Adrenal gland (tissue), 12 donors: Measurements from ENCODE around the gene SH3BP4. TPM values are rescaled to one million over a fixed set of nuclear protein-coding genes. Genes with fewer than 3 reads are reported as not detected.

Experiments used
- DNase-seq, 7 donors: peaks; one replicate each; pipeline ENCODE4 v3.0.0-alpha.2; 2019 to 2020
- H3K27ac ChIP-seq, 5 donors: fragments of 200-600 bp; sonication (generic) in 4 of 5; 1 replicate in 3 of 5; 2 replicates in 2 of 5; pipeline versions ENCODE4 v1.5.1 to v1.8.0; 2016 to 2020; ENCODE audit warnings: mild to moderate bottlenecking in 1 of 5
- H3K27me3 ChIP-seq: fragments of 200-600 bp; 2 replicates; pipeline ENCODE4 v1.8.0; 2021
- H3K36me3 ChIP-seq, 2 donors: fragments of 200-600 bp; replicated peaks in 1 of 2; 1 replicate in 1 of 2; 2 replicates in 1 of 2; pipeline versions ENCODE4 v1.5.1 to v1.8.0; 2018 to 2022
- H3K4me1 ChIP-seq, 2 donors: fragments of 200-600 bp; replicated peaks in 1 of 2; 1 replicate in 1 of 2; 2 replicates in 1 of 2; pipeline versions ENCODE4 v1.5.1 to v1.8.0; 2018 to 2021
- H3K4me3 ChIP-seq, 4 donors: fragments of 200-600 bp; sonication (generic) in 3 of 4; one replicate each; pipeline ENCODE4 v1.5.1; 2016 to 2018
- H3K9me3 ChIP-seq, 3 donors: fragments of 200-600 bp; sonication (generic) in 1 of 3; replicated peaks in 1 of 3; 1 replicate in 2 of 3; 2 replicates in 1 of 3; pipeline versions ENCODE4 v1.5.1 to v1.8.0; 2016 to 2021
- CTCF ChIP-seq, 6 experiments: fragments of 450-650 bp in 4 of 6; fragments of 200-600 bp in 2 of 6; sonication (generic) in 1 of 6; IDR thresholded peaks; 1 replicate in 5 of 6; 2 replicates in 1 of 6; pipeline versions ENCODE4 v1.5.1 to v1.8.0; 2016 to 2021; ENCODE audit warnings: antibody characterized with exemption in 6 of 6, mild to moderate bottlenecking in 2 of 6, moderate library complexity in 1 of 6
- POLR2A ChIP-seq, 2 donors: fragments of 450-650 bp; IDR thresholded peaks; one replicate each; pipeline ENCODE4 v1.6.1; 2017; ENCODE audit warnings: antibody characterized with exemption in 2 of 2, mild to moderate bottlenecking in 2 of 2, moderate library complexity in 1 of 2
- WGBS, 4 donors: extraction: QIAGEN DNeasy Blood & Tissue Kit in 2 of 4; methylation state at CpG; one replicate each; pipeline versions ENCODE4 v1.1.5 to v1.1.7; 2013 to 2017; 5-methylcytosine and 5-hydroxymethylcytosine counted together
- intact Hi-C, 2 donors: fragments of 100-400 bp; cut with DNase I; formaldehyde crosslinking; loops; one replicate each; pipeline versions ENCODE4 v1.14.1 to v1.15.0; 2022 to 2023
- polyA plus RNA-seq, 3 donors: library from polyadenylated mRNA; stranded (reverse); fragments of 200-250 nt in 2 of 3; fragments of 350-450 nt in 1 of 3; fragmentation: Illumina TruSeq in 1 of 3; extraction: RNeasy Lipid Tissue Mini Kit (QIAGEN cat#74804) in 1 of 3; gene quantifications; one replicate each; pipeline ENCODE4 v1.2.3, GENCODE V29; 2013 to 2014
- total RNA-seq, 9 donors: library from RNA; depleted of rRNA in 4 of 9; stranded (reverse); fragments of >200 nt in 4 of 9; fragments of 120-200 nt in 1 of 9; fragmentation: NEBNext Ultra II Directional in 1 of 9; extraction: Animal tissue kit (Norgen Biotek cat#: 25700) in 1 of 9; gene quantifications; one replicate each; pipeline versions ENCODE4 v1.1.0 to v1.2.4, GENCODE V29; 2013 to 2023
- donor health status: healthy with polysubstance abuse.
- donor health status: Bipolar disorder and iron deficiency.
- donor health status: DM: yes; HTN: yes; CAD: no.
- donor health status: DM: no; HTN: no; CAD: no.
- donor health status: DM: no; HTN: no; CAD: no.
- donor health status: DM: yes; HTN: yes; CAD: no.

Gene SH3BP4
- total and polyA plus RNA-seq, 12 donors, result 5.1 to 26.9 (median 19.9) TPM

- Histone ChIP-seq H3K4me1 (peaks cover 10 to 18% of the 10 kb centered on the region in 2 donors), H3K4me3 (peak overlapping the region in 2 of 4 donors; percentile 62 to 90), H3K9me3 (no peaks in the 10 kb centered on the region), H3K27me3 (no peaks in the 10 kb centered on the region), H3K36me3 (no peaks in the 10 kb centered on the region), H3K27ac (peak overlapping the region in 2 of 5 donors; percentile 64 to 76)
- no peak for DNase-seq
- TF ChIP-seq POLR2A (IDR thresholded peaks at IDR 0.05) (no peak), CTCF (IDR thresholded peaks at IDR 0.05) (no peak)
- intact Hi-C loops, result loop anchor here in 1 of 2 donors (10.0 kb wide), 1 partner anchor 71 kb away; no protein-coding TSS in a partner anchor
- 63 to 76% (median 74%) methylated on average over 15 to 20 of the region's 20 CpGs for WGBS, 4 donors
These were observed 1.6 kb downstream of the SH3BP4 start for GRCh38 chr2:234953116-234954031.

GRCh38 chr2:234954551-234954992 is 2.8 kb downstream of the SH3BP4 start:
- H3K27ac ChIP-seq, result no peak overlapping the region
- H3K27me3 ChIP-seq, result no peaks in the 10 kb centered on the region
- TF ChIP-seq CTCF (IDR thresholded peaks at IDR 0.05) (no peak), POLR2A (IDR thresholded peaks at IDR 0.05) (no peak)
- no peak overlapping the region for H3K4me3 ChIP-seq
- intact Hi-C loops, result loop anchor here in 1 of 2 donors (10.0 kb wide), 1 partner anchor 70 kb away; no protein-coding TSS in a partner anchor
- H3K4me1 ChIP-seq, result peaks cover 10 to 18% of the 10 kb centered on the region in 2 donors
- H3K36me3 ChIP-seq, result no peaks in the 10 kb centered on the region
- peak in 2 of 7 donors; percentile 14 to 35 for DNase-seq
- WGBS, 4 donors, result 25 to 64% (median 46%) methylated on average over 8 of the region's 8 CpGs
- H3K9me3 ChIP-seq, result no peaks in the 10 kb centered on the region

DNA sequence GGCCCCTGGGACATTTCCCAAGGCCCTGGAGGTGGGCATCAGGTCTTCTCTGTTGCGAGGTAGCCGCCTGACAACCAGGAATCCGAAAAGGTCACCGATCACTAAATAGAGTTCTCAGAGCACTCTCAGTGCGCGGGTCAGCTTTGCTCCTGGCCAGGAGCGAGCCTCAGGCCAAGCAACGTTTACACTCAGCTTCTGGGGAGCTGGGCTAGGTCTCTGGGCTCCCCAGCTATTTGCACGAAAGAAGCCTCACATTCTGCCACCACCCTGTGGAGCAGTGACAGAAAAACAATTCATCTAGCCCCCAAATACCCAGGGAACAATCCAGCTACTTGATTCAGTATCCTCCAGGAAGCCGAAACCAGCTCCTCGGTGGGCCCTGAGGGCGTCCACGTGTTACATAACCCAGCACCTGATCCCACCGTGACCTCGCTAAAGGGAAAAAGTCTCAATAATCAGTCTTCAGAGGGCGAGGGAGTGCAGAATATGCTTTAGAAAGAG is 3.3 kb downstream of the SH3BP4 start:
- no peaks in the 10 kb centered on the region for H3K9me3 ChIP-seq
- no peak overlapping the region for H3K27ac ChIP-seq
- intact Hi-C loops, result loop anchor here in 1 of 2 donors (10.0 kb wide), 1 partner anchor 70 kb away; no protein-coding TSS in a partner anchor
- TF ChIP-seq CTCF (IDR thresholded peaks at IDR 0.05), result no peak
- TF ChIP-seq POLR2A (IDR thresholded peaks at IDR 0.05), result no peak
- 87 to 91% (median 89%) methylated on average over 11 to 16 of the region's 16 CpGs for WGBS, 4 donors
- DNase-seq, result peak in 1 of 7 donors; percentile 33
- H3K36me3 ChIP-seq, result no peaks in the 10 kb centered on the region
- no peak overlapping the region for H3K4me3 ChIP-seq
- no peaks in the 10 kb centered on the region for H3K27me3 ChIP-seq
- H3K4me1 ChIP-seq, result peaks cover 10 to 18% of the 10 kb centered on the region in 2 donors

DNA sequence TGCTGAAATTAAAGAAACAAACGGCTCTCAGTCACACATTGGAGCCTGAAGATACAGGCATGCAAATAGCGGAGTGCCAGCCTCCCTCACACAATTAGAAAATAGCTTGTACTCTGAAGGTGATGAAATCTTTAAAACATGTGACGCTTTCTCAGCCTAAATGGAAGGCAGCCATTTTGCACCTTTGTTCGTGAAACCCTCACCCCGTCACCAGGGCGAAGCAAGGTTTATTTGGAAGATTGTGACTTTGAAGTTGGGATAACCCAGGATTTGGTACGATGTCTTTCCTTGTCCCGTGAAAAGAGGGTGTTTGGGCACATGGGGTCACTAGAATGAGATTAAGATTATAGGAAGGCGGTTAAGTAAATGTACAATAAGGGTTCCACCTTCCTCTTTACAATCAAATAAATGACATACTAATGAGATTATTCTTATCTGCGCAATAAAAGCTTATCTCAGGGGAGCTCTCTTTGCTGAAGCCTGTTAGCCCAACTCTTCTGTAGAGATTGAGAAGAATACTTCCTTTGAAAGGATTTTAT is 4.2 kb downstream of the SH3BP4 start:
- H3K27me3 ChIP-seq, result no peaks in the 10 kb centered on the region
- TF ChIP-seq CTCF (IDR thresholded peaks at IDR 0.05) (no peak), POLR2A (IDR thresholded peaks at IDR 0.05) (no peak)
- H3K27ac ChIP-seq, result no peak overlapping the region
- H3K4me1 ChIP-seq, result peaks cover 10 to 18% of the 10 kb centered on the region in 2 donors
- DNase-seq, result peak in 1 of 7 donors; percentile 39
- H3K4me3 ChIP-seq, result no peak overlapping the region
- intact Hi-C loops, result loop anchor here in 1 of 2 donors (10.0 kb wide), 1 partner anchor 69 kb away; no protein-coding TSS in a partner anchor
- WGBS, 4 donors, result 92 to 95% (median 94%) methylated on average over 10 of the region's 10 CpGs
- H3K36me3 ChIP-seq, result no peaks in the 10 kb centered on the region
- no peaks in the 10 kb centered on the region for H3K9me3 ChIP-seq
